ENCODE measurements around the gene ALDH1L1. TPM values are rescaled to one million over a fixed set of nuclear protein-coding genes. Genes with fewer than 3 reads are reported as not detected.

The ALDH1L1 gene
- total and polyA plus RNA-seq, 9 of the 15 experiments (the other 6 are each of a cell fraction or from before 2014, with no cell fraction given): 0.06 to 1.9 (median 0.57) TPM; not detected in 1

DNA sequence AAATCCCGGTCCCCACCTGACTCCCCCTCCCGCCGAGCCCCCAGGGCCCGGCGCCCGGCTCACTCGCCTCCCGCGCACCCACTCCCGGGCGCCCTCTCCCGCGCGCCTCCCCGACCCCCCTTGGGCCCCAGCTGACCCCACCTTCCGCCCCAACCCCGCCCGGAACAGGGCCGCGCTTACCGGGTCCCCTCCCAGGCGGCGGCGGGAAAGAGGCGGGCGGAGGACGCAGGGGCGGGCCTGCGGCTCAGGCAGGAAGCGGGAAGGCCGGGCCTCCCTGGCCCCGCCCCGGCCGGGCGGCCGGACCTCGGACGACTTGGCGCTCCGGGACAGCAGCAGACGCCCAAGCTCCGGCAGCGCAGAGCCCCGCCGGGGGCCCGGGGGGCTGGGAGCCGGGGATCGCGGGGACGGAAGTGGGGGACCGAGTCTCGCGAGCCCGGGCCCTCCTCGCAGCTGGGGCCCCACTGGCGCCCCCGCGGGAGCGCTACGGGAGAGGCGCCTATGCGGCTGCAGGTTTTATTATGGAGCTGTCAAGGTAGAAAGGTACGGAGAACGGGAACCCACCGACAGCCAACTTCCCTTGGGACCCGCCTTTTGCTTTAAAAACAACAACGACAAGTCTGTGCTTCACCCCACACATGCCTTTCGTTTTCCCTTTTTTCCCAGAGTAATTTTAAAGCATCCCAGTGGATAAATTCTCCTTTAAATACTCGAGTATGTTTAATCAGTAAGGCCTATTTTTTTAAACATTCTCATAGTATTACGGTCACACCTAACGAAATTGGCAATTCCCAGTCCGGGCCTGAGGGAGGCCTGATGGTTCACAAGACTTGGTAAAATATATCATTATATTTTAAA lies 96.2 kb downstream of the ALDH1L1 start, which contains the start of gene SLC41A3 (continued):
- TF ChIP-seq RBFOX2 (IDR thresholded peaks at IDR 0.05; ENCODE audit: low read depth, low read length): peak; percentile 82
- no peak for TF ChIP-seq RBM15 (IDR thresholded peaks at IDR 0.05; ENCODE audit: insufficient read depth, low read length)
- TF ChIP-seq, protein P1, sequence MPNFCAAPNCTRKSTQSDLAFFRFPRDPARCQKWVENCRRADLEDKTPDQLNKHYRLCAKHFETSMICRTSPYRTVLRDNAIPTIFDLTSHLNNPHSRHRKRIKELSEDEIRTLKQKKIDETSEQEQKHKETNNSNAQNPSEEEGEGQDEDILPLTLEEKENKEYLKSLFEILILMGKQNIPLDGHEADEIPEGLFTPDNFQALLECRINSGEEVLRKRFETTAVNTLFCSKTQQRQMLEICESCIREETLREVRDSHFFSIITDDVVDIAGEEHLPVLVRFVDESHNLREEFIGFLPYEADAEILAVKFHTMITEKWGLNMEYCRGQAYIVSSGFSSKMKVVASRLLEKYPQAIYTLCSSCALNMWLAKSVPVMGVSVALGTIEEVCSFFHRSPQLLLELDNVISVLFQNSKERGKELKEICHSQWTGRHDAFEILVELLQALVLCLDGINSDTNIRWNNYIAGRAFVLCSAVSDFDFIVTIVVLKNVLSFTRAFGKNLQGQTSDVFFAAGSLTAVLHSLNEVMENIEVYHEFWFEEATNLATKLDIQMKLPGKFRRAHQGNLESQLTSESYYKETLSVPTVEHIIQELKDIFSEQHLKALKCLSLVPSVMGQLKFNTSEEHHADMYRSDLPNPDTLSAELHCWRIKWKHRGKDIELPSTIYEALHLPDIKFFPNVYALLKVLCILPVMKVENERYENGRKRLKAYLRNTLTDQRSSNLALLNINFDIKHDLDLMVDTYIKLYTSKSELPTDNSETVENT (CRISPR knock-in tag; IDR thresholded peaks at IDR 0.05): no peak

DNA sequence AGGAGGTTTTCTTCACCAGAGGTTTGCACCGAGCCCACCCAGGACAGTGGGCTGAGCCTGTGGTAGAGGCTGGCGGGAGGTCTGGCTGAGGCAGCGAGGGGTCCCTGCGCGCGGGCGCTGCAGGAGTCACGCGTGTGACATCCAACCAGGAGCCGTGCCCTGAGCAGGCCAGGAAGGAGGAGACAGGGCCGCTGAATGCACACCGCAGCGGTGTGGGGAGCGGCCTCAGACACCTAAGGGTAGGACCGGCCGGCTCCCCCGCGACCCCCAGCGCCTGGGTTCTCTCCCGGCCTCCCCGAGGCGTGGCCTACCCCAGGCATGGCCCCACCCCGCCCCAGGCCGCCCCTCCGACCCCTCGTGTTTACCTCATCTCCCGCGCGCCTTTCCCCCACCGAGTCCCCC lies 96.9 kb downstream of the ALDH1L1 start:
- H3K4me3 ChIP-seq: peak overlapping the region; percentile 62
- peak overlapping the region; percentile 78 for H3K4me2 ChIP-seq (ENCODE audit: insufficient read depth, low read length)
- FAIRE-seq (no peak), ATAC-seq (peak; percentile 72), DNase-seq (ENCODE audit: extremely low read depth in 1 of 4, low spot score in 3 of 4) (peak in 1 of 4 experiments; percentile 49)
- no peaks in the 10 kb centered on the region for H4K20me1 ChIP-seq (replicated peaks; ENCODE audit: control insufficient read depth, insufficient read depth, low read length)
- H3K36me3 ChIP-seq (ENCODE audit: control insufficient read depth, insufficient read depth, low read length): no peaks in the 10 kb centered on the region
- H3K9ac ChIP-seq (ENCODE audit: insufficient read depth in 1 of 2, low read depth in 2 of 2, low read length in 2 of 2): peak overlapping the region; percentile 74 to 93
- peak overlapping the region; percentile 77; the same call in 2 of the 3 replicates for H3K27ac ChIP-seq (ENCODE audit: extremely low read depth, low read depth, low read length)
- in situ Hi-C loops (cut with MboI) (no loop called here), intact Hi-C loops (cut with micrococcal nuclease) (no loop called here)
- no peaks in the 10 kb centered on the region for H3K9me1 ChIP-seq (ENCODE audit: control insufficient read depth, insufficient read depth, low read length)
- ChIA-PET CTCF (ENCODE audit: low intra/inter-chr PET ratio) (no interaction called here), POLR2A (no interaction called here)
- H3K79me2 ChIP-seq (ENCODE audit: control insufficient read depth, insufficient read depth, low read length): peaks cover 7% of the 10 kb centered on the region; the same call in 2 of the 3 replicates
- no peaks in the 10 kb centered on the region for H3K27me3 ChIP-seq (ENCODE audit: control insufficient read depth in 2 of 2, insufficient read depth in 2 of 2, low read length in 2 of 2)
- BruUV-seq (replicated peaks): no TSS peak
- H3K4me1 ChIP-seq (replicated peaks in 1 of 2; ENCODE audit: control insufficient read depth in 2 of 2, insufficient read depth in 2 of 2, low read length in 2 of 2): peaks cover 10 to 17% of the 10 kb centered on the region in 2 experiments; a peak in 4 of 5 replicates
- no peaks in the 10 kb centered on the region for H3K9me3 ChIP-seq (replicated peaks; ENCODE audit: control insufficient read depth, insufficient read depth, low read depth, low read length)
- 0% methylated on average over 4 of the region's 30 CpGs for WGBS (ENCODE audit: insufficient coverage, low coverage, missing lambda C conversion rate)
- TF ChIP-seq ZBTB7A (IDR thresholded peaks at IDR 0.05; ENCODE audit: borderline replicate concordance, control insufficient read depth, low read depth, low read length) (peak; percentile 8; the same call in 1 of the 2 replicates), NRF1 (conservative IDR thresholded peaks at IDR 0.05 in 1 of 2, IDR thresholded peaks at IDR 0.05 in 1 of 2) (0 out of 4 replicates have a peak, but pooled peaks of 1 of the 2 experiments have one; percentile 8), HMGN3 (IDR thresholded peaks at IDR 0.05; ENCODE audit: borderline replicate concordance, extremely low read depth, insufficient read length, low read depth, low read length) (peak; percentile 26), MED1 (CRISPR knock-in tag; IDR thresholded peaks at IDR 0.05; ENCODE audit: borderline replicate concordance) (no peak), ERF (CRISPR knock-in tag; IDR thresholded peaks at IDR 0.05) (no peak), SAFB (IDR thresholded peaks at IDR 0.05; ENCODE audit: borderline replicate concordance, low read depth, low read length) (peak; percentile 60; the same call in 1 of the 2 replicates), CREB1 (IDR thresholded peaks at IDR 0.05) (0 out of 2 replicates have a peak, but pooled peaks have one; percentile 0), CREB1 (CRISPR knock-in tag; IDR thresholded peaks at IDR 0.05) (no peak), SMAD2 (IDR thresholded peaks at IDR 0.05; ENCODE audit: low read depth, low read length) (no peak)
- TF ChIP-seq, protein P2, sequence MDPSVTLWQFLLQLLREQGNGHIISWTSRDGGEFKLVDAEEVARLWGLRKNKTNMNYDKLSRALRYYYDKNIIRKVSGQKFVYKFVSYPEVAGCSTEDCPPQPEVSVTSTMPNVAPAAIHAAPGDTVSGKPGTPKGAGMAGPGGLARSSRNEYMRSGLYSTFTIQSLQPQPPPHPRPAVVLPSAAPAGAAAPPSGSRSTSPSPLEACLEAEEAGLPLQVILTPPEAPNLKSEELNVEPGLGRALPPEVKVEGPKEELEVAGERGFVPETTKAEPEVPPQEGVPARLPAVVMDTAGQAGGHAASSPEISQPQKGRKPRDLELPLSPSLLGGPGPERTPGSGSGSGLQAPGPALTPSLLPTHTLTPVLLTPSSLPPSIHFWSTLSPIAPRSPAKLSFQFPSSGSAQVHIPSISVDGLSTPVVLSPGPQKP (CRISPR knock-in tag; IDR thresholded peaks at IDR 0.05): no peak
- peak overlapping the region; percentile 72 for H2AFZ ChIP-seq (ENCODE audit: low read depth, low read length)
